ENCODE results near the gene CREBL2. TPM values are rescaled to one million over a fixed set of nuclear protein-coding genes. Genes with fewer than 3 reads are reported as not detected.

Gene CREBL2
- total RNA-seq, 1 experiment from 2014 or later = 18.3 TPM

- Histone ChIP-seq H2AFZ (ENCODE audit: low read length) (no peak overlapping the region), H3K4ac (ENCODE audit: low read depth, low read length) (no peak overlapping the region), H3K4me1 (ENCODE audit: insufficient read depth, low read length) (no peaks in the 10 kb centered on the region), H3K27ac (ENCODE audit: insufficient read length, low read depth, low read length) (no peak overlapping the region), H3T11ph (ENCODE audit: low read length) (no peak overlapping the region), H4K5ac (ENCODE audit: insufficient read length, low read depth, low read length) (no peak overlapping the region), H3K23me2 (ENCODE audit: insufficient read length, low read depth, low read length, poor library complexity, severe bottlenecking) (no peaks in the 10 kb centered on the region), H3K4me2 (ENCODE audit: insufficient read depth, insufficient read length, low read length) (no peak overlapping the region), H2BK120ac (ENCODE audit: low read depth, low read length, poor library complexity, severe bottlenecking) (no peak overlapping the region), H3K79me2 (ENCODE audit: insufficient read depth, low read length) (no peaks in the 10 kb centered on the region), H3K9ac (ENCODE audit: extremely low read depth, insufficient read length, low read length) (no peak overlapping the region), H2BK20ac (ENCODE audit: low read depth, low read length, poor library complexity, severe bottlenecking) (no peak overlapping the region), H2BK12ac (ENCODE audit: insufficient read length, low read depth, low read length) (no peak overlapping the region), H3K9me3 (ENCODE audit: control insufficient read depth, low read depth, low read length) (no peaks in the 10 kb centered on the region), H3K23ac (ENCODE audit: insufficient read length, low read depth, low read length) (no peak overlapping the region), H3K56ac (ENCODE audit: insufficient read length, low read depth, low read length) (no peak overlapping the region), H2BK15ac (ENCODE audit: low read depth, low read length) (no peak overlapping the region), H4K8ac (replicated peaks; ENCODE audit: insufficient read length, low read depth, low read length) (no peak overlapping the region), H3K14ac (ENCODE audit: insufficient read depth, low read length) (no peak overlapping the region), H3K18ac (ENCODE audit: insufficient read length, low read depth, low read length) (no peak overlapping the region), H4K91ac (ENCODE audit: insufficient read length, low read depth, low read length) (no peak overlapping the region), H3K79me1 (ENCODE audit: insufficient read depth, low read depth, low read length, poor library complexity, severe bottlenecking) (no peaks in the 10 kb centered on the region), H2AK5ac (ENCODE audit: insufficient read length, low read length) (no peak overlapping the region), H2BK5ac (ENCODE audit: insufficient read length, low read length) (no peak overlapping the region), H3K27me3 (ENCODE audit: insufficient read depth, low read length) (no peaks in the 10 kb centered on the region), H4K20me1 (ENCODE audit: control insufficient read depth, insufficient read depth, insufficient read length) (no peaks in the 10 kb centered on the region)
- no peak for DNase-seq
- TF ChIP-seq CTCF (conservative IDR thresholded peaks at IDR 0.05) = no peak
- no peaks in the 10 kb centered on the region for H3K27me3 Mint-ChIP-seq (ENCODE audit: low read depth)
- H3K4me1 Mint-ChIP-seq = peaks cover 14 to 15% of the 10 kb centered on the region in 2 experiments; a peak in 3 of 4 replicates
- no peak overlapping the region for H3K27ac Mint-ChIP-seq
- peaks cover 9 to 14% (median 11%) of the 10 kb centered on the region in 3 experiments; a peak in 6 of 7 replicates for H3K36me3 Mint-ChIP-seq (ENCODE audit: insufficient read depth in 1 of 3, low read depth in 3 of 3)
- no CpG with 5 or more reads among the region's 4 CpGs for WGBS (ENCODE audit: extremely low coverage, insufficient read length, low lambda C conversion rate)
- no peak overlapping the region for H3K4me3 Mint-ChIP-seq
- H3K9me3 Mint-ChIP-seq = peaks cover 6 to 8% of the 10 kb centered on the region in 2 experiments
These were observed 16.3 kb downstream of the CREBL2 start for GRCh38 chr12:12628013-12628412.
